OCI-LY7 (cell line): ENCODE measurements around the gene FAM181A. TPM values are rescaled to one million over a fixed set of nuclear protein-coding genes. Genes with fewer than 3 reads are reported as not detected.

Source experiments
- BruUV-seq: library from RNA; stranded (reverse); fragments of 400-500 nt; replicated peaks from 2 replicates; lab custom pipeline; 2021; lab: Mats Ljungman, UMichigan
- CTCF ChIA-PET: fragments of 300-600 bp; sonication (Branson Sonifier 250); formaldehyde crosslinking; loops from one replicate; lab custom pipeline; 2022; ENCODE audit warnings: antibody characterized with exemption; ENCODE audit not compliant: unreplicated experiment; lab: Charles Lee
- POLR2A ChIA-PET: fragments of 300-600 bp; sonication (Branson Sonifier 250); formaldehyde crosslinking; loops from one replicate; lab custom pipeline; 2022; ENCODE audit warnings: antibody characterized with exemption; lab: Charles Lee
- DNase-seq: peaks from one replicate; pipeline ENCODE4 v3.0.0-alpha.2; 2015; ENCODE audit warnings: low spot score
- H2AFZ ChIP-seq: fragments of 200-600 bp; sonication (generic), shearing (Covaris generic); 2 replicates; pipeline ENCODE4 v1.6.1; 2014; ENCODE audit warnings: mild to moderate bottlenecking, antibody characterized with exemption, low read length, moderate library complexity
- H3K27ac ChIP-seq: fragments of 200-600 bp; sonication (generic); 2 replicates; pipeline ENCODE4 v1.5.1; 2014; ENCODE audit warnings: mixed run types, low read depth, mild to moderate bottlenecking, moderate library complexity, low read length, inconsistent platforms; ENCODE audit not compliant: poor library complexity, severe bottlenecking
- H3K36me3 ChIP-seq: fragments of 200-600 bp; sonication (generic); 2 replicates; pipeline ENCODE4 v1.6.1; 2014; ENCODE audit warnings: mild to moderate bottlenecking, antibody characterized with exemption, low read length, moderate library complexity, mixed read lengths; ENCODE audit not compliant: insufficient read depth
- H3K4me1 ChIP-seq: fragments of 200-600 bp; sonication (generic); 2 replicates; pipeline ENCODE4 v1.5.1; 2014; ENCODE audit warnings: mild to moderate bottlenecking, low read length; ENCODE audit not compliant: insufficient read depth, poor library complexity, severe bottlenecking
- H3K4me2 ChIP-seq: fragments of 200-600 bp; sonication (generic); 2 replicates; pipeline ENCODE4 v1.6.1; 2014; ENCODE audit warnings: mild to moderate bottlenecking, low read length
- H3K4me3 ChIP-seq: fragments of 200-600 bp; sonication (generic); 2 replicates; pipeline ENCODE4 v1.5.1; 2014; ENCODE audit warnings: mild to moderate bottlenecking, low read depth, low read length; ENCODE audit not compliant: poor library complexity, severe bottlenecking
- H3K79me2 ChIP-seq: fragments of 200-600 bp; sonication (generic); 2 replicates; pipeline ENCODE4 v1.6.1; 2016; ENCODE audit warnings: low read depth, mild to moderate bottlenecking, low read length, moderate library complexity, mixed read lengths; ENCODE audit not compliant: insufficient read depth
- H3K9me2 ChIP-seq: fragments of 200-600 bp; sonication (generic); 2 replicates; pipeline ENCODE4 v1.6.1; 2016; ENCODE audit warnings: mild to moderate bottlenecking, low read length, mixed read lengths; ENCODE audit not compliant: insufficient read depth
- H3K9me3 ChIP-seq: fragments of 200-600 bp; sonication (generic); 2 replicates; pipeline ENCODE4 v1.6.1; 2014; ENCODE audit warnings: mild to moderate bottlenecking, mixed run types, low read length, mixed read lengths
- H4K20me1 ChIP-seq: fragments of 200-600 bp; sonication (generic); 2 replicates; pipeline ENCODE4 v1.6.1; 2014; ENCODE audit warnings: mild to moderate bottlenecking, antibody characterized with exemption, low read length, moderate library complexity, mixed read lengths; ENCODE audit not compliant: insufficient read depth
- EZH2phosphoT487 ChIP-seq: fragments of 200-600 bp; sonication (generic); IDR thresholded peaks from 2 replicates; pipeline ENCODE4 v1.6.1; 2018; ENCODE audit warnings: low read depth, borderline replicate concordance, mild to moderate bottlenecking, mixed run types, antibody characterized with exemption, low read length, moderate library complexity, mixed read lengths
- intact Hi-C: fragments of 100-400 bp; cut with micrococcal nuclease; formaldehyde crosslinking; loops from one replicate; pipeline ENCODE4 v1.10.0; 2022; ENCODE audit not compliant: unreplicated experiment
- total RNA-seq, 2 experiments: library from RNA; depleted of rRNA in 1 of 2; stranded (reverse); fragments of >200 nt in 1 of 2; shearing (Covaris generic) in 1 of 2; gene quantifications; 2 replicates each; pipeline ENCODE4 v1.2.3, GENCODE V29; 2014 to 2022
- TF ChIP-seq, protein P1 (sequence below): fragments of 200-600 bp; sonication (generic); conservative IDR thresholded peaks from 2 replicates; pipeline ENCODE4 v1.5.1; 2014; ENCODE audit warnings: mild to moderate bottlenecking, antibody characterized with exemption, low read length, moderate library complexity, mixed read lengths

The FAM181A gene
- total RNA-seq, 2 experiments from 2014 or later = not detected

DNA sequence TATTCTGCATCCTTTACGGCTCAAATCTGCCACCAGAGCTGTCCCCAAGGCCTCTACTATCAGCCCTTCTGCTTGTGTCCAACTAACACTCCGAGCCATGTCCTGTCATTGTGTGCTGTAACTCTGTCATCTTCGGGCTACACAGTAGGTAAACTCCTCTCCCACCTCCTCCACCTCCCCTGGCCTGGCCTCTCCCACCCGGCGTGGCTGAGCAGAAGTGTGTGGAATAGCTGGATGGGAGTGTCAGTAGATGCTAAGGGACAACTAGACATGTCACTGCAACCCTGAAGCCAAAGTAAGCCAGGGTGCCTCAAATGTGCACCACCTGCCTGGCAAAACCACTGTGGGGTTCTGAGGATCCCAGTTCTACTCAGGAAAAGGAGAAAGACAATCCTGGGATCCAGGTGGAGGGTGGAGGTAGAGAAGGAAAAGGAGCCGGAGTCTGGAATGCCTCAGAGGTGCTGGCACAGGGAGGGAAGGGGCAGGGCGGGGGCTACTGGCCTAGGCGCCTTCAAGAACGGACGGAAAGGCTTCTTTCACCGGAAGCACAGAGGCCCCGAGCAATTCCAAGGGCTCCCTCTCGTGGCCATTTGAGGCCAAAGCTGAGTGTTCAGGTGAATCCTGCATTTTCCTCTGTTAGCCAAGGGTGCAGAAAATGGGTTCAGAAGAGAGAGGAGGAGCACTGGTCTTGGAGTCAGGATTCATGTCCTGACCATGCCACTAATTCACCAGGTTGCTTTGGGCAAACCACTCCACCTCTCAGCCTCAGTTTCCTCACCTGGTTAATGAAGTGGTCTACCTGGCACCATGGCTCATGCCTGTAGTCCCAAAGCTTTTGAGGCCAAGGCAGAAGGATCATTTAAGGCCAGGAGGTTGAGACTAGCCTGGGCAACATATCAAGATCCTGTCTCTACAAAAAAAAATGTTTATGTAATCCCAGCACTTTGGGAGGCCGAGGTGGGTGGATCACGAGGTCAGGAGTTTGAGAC, 20.5 kb upstream of the FAM181A start:
- CTCF ChIA-PET = interaction anchor here (0.9 kb wide), 1 partner anchor 36 kb away, joined by 3 read pairs; no protein-coding TSS in a partner anchor
- H3K9me3 ChIP-seq = no peaks in the 10 kb centered on the region
- H2AFZ ChIP-seq = peak overlapping the region; percentile 62
- H3K4me2 ChIP-seq = no peak overlapping the region
- intact Hi-C loops = loop anchor here (2.0 kb wide), 1 partner anchor 252 kb away; no protein-coding TSS in a partner anchor
- no peak overlapping the region for H3K4me3 ChIP-seq
- H3K27ac ChIP-seq = no peak overlapping the region
- TF ChIP-seq, protein P1, sequence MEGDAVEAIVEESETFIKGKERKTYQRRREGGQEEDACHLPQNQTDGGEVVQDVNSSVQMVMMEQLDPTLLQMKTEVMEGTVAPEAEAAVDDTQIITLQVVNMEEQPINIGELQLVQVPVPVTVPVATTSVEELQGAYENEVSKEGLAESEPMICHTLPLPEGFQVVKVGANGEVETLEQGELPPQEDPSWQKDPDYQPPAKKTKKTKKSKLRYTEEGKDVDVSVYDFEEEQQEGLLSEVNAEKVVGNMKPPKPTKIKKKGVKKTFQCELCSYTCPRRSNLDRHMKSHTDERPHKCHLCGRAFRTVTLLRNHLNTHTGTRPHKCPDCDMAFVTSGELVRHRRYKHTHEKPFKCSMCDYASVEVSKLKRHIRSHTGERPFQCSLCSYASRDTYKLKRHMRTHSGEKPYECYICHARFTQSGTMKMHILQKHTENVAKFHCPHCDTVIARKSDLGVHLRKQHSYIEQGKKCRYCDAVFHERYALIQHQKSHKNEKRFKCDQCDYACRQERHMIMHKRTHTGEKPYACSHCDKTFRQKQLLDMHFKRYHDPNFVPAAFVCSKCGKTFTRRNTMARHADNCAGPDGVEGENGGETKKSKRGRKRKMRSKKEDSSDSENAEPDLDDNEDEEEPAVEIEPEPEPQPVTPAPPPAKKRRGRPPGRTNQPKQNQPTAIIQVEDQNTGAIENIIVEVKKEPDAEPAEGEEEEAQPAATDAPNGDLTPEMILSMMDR = peak; percentile 88
- no peak for TF ChIP-seq EZH2phosphoT487
- no peaks in the 10 kb centered on the region for H4K20me1 ChIP-seq
- H3K4me1 ChIP-seq = no peaks in the 10 kb centered on the region
- POLR2A ChIA-PET = no interaction called here
- H3K36me3 ChIP-seq = no peaks in the 10 kb centered on the region
- no TSS peak for BruUV-seq
- no peaks in the 10 kb centered on the region for H3K79me2 ChIP-seq
- peak; percentile 72 for DNase-seq
- no peaks in the 10 kb centered on the region for H3K9me2 ChIP-seq

DNA sequence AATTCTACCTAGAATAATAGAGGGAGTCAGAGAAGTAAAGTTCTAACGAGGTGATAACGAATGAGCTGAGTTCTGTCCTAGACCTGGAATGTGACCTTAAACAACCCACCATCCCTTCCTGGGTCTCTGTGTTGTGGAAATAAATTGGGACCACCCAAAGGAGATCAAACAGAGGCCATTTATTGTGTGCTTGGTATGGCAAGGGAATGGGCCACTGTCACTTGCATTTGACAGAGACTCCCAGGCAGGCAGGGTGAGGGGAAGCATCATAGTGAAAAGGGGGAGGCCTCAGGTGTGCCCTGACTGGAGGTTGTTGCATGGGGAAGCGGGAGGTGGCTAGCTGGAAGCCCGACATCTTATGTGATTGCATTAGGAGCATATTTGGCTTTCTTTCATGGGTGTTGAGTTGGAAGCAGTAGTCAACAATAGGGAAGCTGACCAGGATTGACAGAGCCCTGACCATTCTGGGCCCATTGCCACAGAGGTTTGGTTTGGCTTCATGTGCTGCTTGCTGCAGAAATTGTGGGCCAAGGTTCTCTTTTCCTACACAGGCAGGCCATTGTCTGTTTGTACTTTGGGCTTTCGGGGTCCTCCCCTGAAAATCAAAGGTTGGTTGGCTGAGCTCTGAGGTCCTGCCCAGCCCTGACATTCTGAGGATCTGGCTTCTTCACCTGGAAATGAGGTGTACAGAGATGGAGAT, 17.6 kb upstream of the FAM181A start:
- Histone ChIP-seq H3K27ac (no peak overlapping the region), H3K4me1 (no peaks in the 10 kb centered on the region), H4K20me1 (no peaks in the 10 kb centered on the region), H3K9me2 (no peaks in the 10 kb centered on the region), H3K36me3 (no peaks in the 10 kb centered on the region), H3K79me2 (no peaks in the 10 kb centered on the region), H3K9me3 (no peaks in the 10 kb centered on the region), H3K4me3 (no peak overlapping the region), H3K4me2 (no peak overlapping the region), H2AFZ (no peak overlapping the region)
- POLR2A ChIA-PET = interaction anchor here (1.0 kb wide), 1 partner anchor 11 kb away, joined by 3 read pairs; no protein-coding TSS in a partner anchor
- intact Hi-C loops = no loop called here
- CTCF ChIA-PET = no interaction called here
- BruUV-seq = no TSS peak
- DNase-seq = no peak
- no peak for TF ChIP-seq EZH2phosphoT487
- TF ChIP-seq, protein P1 = no peak
